Stimulated activated naive CD4-positive, alpha-beta T cell (primary cell): ENCODE results near the gene ANO9.
A peak's percentile ranks its signal among the peaks of the same experiment; 100 is the strongest.
"Not testable (repeated sequence)": the region's sequence is repeated elsewhere in the genome, so short reads cannot be mapped to it uniquely, and the experiment has no call there.

Experiments
- DNase-seq, 6 experiments: peaks; one replicate each; lab custom pipeline; 2025; lab: John Stamatoyannopoulos, UW

Gene ANO9

DNA sequence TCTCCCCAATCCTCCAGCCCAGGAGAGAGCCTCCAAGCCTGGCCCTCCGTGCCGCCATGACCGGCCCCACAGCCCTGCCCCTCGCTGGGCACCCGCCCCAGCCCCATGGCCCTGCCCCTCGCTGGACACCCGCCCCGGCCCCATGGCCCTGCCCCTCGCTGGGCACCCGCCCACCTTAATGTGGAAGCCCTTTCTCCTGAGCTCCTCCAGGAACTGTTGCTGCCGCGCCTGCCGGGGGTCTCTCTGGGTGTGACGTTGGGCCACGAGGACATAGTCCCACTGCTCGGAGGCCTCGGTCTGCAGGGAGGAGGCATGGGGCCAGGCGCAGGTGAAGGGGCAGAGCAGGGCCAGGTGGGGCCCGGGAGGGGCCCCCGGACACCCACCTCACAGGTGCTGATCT lies 8.2 kb downstream of the ANO9 start:
- no peak for DNase-seq

DNA sequence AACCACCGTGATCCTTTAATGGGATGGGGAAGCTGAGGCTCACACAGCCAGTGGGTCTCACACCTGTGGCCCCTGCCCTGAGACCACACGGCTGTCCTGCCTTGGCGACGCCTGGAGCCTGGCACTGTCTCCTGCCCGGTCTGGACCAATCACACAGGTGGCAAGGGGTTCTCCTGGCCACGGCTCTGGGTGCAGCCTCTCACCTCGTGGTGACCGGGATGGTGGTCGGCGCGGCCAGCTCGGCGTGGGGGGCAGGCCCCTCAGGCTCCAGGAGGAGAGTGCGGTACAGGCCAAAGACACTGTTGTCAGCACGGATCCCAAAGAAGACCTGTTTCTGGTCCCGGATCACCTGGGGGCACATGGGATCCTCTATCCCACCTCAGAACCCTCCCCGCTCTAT lies 8.7 kb downstream of the ANO9 start:
- DNase-seq, result no peak

DNA sequence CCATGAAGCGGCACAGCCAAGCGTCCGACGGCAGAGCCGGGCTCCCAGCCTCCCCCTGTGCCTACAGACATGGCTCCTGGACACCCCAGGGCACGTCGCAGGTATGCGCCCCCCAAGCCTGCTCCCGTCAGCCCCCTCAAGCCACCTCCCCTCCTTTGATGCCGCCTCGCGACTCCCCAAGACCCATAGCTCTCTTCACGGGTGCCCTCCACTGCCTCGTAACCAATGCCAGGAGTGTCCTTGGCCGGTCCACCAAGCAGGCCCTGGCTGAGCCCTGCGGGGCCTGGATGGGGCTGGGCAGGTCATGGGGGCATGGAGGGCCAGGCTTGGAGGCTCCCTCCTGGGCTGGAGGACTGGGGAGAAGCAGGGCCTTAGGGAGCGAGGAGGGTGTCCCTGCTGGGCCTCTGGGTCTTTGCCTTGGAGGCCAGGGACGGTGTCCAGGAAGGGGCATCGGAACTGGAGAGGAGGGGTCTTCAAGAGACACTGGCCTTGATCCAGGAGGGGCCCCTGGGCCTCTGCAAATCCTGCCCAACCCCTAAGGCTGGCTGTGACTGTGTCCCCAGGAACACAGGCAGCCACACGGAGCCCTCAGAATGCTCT lies 9.2 kb downstream of the ANO9 start:
- no peak for DNase-seq

DNA sequence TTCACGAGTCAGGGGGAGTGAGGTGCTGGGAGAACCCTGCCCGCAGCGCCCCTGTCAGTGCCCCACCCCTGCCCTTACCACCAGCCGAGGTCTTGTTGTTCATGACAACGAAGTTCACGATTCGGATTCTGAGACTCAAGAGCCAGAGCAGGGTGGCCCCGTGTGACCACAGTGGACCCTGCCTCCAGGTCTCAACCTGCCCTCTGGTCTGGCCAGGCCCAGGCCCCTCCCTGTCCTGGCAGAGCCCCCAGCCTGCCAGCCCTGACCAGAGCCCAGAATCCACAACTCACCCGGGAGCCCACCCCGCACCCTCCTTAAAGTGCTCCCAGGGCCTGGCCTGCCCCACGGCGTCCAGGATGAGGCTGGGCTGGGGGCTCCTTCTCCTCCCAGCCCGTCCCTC lies 9.9 kb downstream of the ANO9 start:
- no peak for DNase-seq

DNA sequence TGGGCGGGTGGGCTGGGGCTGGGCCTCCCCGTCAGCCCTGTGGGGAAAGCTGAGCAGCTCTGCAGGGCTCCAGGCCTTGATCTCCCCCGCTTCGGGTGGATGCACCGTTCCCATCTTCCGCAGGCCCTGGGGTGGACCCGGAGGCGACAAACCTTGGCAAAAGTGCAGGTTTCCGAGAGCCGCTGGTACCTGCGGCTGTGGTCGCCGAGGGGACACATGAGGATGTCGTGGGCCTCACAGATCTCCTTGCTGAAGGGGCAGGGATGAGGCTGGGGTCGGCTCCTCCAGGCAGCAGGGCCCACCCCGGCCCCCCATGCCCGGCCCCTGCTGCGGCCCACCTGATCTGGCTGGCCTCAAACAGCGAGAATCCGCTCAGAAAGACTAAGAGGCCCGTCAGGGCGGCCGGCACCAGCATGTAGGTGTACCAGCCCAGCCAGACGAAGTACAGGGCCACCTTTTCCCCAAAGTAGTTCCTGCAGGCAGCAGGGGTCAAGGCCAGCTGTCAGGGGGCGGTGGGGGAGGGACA lies 11.8 kb downstream of the ANO9 start:
- no peak for DNase-seq

DNA sequence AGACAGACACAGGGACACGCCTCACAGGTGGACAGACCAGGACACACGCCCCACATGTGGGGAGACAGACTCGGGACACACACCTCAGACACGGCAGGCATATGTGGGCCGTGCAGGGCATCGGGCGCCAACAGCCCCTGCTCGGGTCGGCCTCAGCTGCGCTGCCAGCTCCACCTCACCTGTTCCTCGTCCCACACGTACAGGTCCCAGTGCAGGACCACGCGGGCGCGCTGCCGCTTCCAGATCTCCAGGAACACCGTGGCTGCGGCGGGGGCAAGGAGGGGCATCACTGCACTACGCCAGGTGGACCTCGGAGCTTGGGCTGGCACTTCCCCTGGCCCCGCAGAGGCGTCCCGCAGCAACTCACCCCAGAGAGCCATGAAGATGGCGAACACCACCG lies 12.4 kb downstream of the ANO9 start:
- DNase-seq, result no peak

DNA sequence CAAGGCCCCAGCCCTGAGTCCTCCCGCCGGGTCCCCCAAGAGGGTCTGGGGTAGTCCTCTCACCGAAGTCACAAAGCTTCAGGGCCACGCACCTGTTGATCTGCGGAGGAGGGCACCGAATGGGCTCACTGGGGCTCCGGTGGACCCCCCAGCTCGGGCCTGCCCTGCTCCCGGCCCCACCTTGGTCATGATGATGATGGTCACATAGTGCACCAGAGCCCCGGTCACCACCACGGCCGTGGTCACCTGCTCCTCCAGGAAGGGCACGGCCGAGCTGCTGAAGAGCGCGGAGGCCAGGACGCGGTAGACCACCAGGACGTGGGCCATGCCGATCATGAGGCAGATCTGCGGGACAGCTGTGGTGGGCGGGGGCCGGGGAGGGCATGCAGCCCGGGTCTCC lies 13.5 kb downstream of the ANO9 start:
- DNase-seq, result no peak

DNA sequence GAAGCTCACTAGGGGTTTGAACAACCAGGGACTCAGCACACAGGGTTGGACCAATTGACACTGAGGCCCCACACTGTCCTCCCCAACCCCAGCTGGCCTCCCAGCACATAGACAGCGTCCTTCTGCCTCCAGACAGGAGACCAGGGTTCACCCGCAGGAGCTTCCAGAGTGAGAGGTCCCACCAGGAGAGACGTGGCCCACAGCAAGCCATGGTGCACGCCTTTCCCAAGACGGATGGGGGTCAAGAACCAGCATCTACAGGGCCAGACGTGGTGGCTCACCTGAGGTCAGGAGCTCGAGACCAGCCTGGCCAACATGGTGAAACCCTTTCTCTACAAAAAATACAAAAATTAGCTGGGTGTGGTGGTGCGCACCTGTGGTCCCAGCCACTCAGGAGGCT lies 15.0 kb downstream of the ANO9 start:
- no peak for DNase-seq

DNA sequence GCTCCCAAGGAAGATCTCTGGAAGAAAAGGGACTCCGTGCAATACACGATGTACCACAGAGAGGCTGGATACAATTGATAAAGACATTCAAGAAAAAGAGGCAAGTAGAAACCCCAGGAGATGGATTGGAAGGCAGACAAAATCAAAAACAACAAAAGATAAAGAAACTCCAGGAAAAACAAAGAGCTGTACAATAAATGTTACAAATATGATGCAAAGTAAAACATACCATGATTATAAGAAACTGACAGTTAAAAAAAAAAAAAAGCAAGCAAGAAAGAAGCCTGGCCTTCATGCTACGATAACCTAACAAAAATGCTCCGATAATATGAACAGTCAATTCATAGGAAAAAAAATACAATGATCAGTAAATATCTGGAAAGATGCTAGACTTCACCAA lies 16.5 kb downstream of the ANO9 start:
- DNase-seq, result no peak

DNA sequence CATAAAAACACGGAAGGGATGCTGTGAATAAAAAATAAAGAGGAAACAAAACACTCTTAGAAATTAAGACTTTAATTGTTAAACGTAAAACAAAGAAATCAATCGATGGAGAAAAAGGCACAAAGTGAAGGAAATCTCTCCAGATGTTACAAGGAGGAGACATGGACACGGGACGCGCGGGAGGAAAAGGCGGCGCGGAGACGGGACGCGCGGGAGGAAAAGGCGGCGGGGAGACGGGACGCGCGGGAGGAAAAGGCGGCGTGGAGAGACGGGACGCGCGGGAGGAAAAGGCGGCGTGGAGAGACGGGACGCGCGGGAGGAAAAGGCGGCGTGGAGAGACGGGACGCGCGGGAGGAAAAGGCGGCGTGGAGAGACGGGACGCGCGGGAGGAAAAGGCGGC lies 17.0 kb downstream of the ANO9 start:
- DNase-seq, result not testable (repeated sequence)

DNA sequence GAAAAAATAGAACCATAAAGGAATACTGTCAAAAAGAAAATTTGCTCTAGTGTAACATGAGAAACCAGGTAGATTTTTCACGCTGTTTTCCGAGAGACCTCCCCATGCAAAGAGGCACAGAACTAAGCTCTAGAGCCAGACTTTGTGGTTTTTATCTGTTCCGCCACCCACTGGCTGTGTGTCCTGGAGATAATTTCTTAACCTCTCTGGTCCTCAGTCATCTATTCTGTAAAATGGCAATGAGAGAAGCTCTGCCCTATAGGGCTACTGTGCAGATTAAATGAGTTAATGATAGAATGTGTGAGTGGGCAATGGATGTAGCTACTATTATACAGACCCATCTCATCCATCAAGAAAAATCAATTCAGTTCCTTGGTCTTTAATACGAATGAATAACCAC lies 17.6 kb downstream of the ANO9 start:
- DNase-seq, result no peak

DNA sequence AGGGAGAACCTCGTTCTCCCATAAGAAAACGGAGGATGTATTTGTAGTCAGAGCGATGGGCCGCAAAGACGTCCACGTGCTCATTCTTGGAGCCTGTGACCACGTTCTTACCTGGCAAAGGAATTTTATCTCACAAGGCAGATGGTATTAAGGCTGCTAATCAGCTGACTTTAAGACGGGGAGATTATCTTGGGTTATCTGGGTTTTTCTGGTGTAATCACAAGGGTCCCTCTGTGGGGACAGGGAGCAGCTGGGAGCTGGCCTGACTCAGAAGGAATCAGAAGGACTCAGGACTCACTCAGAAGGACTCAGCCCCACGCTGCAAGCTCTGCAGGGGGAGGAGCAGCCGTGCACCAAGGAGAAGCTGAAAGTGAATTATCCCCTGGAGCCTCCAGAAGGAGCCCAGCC lies 19.6 kb downstream of the ANO9 start:
- DNase-seq, result no peak

DNA sequence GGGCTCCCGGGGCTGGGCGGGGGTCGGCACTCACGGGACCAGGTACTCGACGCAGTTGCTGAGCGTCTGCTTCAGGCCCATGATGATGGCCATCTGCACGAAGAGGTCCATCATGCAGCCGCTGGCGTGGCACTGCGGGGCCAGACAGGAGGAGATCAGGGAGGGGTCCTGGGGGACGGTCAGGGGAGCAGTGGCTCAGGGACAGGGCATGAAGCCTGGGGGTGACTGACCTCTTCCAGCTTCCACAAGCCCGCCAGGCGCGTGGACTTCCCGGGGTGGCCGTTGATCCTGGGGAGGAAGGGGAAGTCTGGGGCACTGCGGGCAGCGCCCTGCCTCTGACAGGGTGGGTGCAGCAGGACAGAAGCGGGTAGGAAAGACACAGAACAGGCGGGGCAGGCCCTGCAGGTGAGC lies 20.9 kb downstream of the ANO9 start:
- DNase-seq, result no peak

DNA sequence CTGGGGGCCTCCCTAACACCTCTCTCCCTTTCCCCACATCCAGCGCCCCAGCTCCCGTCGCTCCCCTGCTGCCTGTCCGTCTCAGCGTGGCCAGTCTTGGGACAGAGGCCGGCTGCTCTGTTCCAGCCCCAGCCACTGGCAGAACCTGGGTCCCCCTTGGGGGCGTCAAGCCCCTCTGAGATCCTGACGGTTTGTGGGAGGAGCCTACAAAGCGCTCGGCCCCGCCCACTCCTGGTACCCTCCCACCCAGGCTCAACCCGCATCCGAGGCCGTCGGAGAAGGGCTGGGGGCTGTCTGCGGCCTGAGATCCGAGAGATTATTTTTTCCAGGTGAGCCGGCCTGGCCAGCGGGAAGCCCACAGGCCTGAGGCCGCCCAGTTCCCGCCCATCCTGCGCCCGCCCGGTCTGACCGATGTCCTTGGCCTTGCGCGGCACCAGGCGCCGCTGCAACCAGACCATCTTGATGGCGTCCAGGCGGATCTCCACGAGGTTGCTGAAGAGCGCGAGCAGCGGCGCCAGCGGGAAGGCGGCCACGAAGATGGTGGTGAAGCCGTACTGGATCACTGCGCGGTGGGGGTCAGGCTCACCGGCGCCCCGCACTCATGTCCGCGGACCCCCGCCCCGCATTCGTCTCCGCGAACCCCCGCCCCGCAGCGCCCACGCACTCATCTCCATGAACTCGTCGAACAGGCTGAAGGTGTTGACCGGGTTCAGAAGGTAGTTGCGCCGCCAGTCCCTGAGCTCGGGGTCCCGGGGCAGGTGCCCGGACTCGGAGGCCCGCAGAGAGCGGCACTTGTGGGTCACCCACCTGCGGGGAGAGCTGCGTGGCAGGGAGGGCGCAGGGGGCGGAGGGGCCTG lies 21.5 kb downstream of the ANO9 start:
- no peak for DNase-seq

DNA sequence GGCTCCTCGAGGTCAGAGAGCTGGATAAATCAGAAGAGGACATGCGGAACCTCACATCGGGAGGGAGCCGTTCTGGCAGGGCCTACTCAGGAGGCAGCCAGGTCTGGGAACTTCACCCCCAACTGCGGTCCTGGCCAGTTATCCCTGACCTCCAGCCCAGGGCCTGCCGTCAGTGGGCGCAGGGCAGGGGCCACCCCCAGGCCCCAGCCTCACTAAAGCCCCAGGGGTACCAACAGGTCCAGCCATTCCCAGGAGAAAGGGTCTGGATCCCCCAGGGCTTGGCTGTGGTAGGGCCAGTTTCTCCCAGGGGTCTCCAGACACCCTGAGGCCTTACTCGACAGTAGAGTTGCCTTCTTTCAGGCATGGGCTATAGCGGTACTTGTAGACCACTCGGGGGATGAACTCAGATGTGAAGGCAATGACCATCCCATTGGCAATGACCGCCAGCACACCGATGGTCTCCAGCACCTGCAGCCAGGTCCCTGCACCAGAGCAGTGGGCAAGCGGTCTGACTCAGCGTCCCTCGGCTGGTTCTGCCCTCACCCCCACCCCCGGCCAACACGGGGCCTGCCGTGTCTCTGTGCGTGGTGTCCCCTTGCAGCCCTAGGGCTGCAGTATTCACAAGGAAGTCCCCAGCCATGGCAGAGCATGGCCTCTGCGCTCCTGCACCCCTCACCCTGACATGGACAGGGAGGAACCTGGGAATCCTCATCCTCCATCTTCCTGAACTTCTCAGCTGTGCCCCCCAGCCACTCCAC lies 22.4 kb downstream of the ANO9 start:
- DNase-seq, result no peak

DNA sequence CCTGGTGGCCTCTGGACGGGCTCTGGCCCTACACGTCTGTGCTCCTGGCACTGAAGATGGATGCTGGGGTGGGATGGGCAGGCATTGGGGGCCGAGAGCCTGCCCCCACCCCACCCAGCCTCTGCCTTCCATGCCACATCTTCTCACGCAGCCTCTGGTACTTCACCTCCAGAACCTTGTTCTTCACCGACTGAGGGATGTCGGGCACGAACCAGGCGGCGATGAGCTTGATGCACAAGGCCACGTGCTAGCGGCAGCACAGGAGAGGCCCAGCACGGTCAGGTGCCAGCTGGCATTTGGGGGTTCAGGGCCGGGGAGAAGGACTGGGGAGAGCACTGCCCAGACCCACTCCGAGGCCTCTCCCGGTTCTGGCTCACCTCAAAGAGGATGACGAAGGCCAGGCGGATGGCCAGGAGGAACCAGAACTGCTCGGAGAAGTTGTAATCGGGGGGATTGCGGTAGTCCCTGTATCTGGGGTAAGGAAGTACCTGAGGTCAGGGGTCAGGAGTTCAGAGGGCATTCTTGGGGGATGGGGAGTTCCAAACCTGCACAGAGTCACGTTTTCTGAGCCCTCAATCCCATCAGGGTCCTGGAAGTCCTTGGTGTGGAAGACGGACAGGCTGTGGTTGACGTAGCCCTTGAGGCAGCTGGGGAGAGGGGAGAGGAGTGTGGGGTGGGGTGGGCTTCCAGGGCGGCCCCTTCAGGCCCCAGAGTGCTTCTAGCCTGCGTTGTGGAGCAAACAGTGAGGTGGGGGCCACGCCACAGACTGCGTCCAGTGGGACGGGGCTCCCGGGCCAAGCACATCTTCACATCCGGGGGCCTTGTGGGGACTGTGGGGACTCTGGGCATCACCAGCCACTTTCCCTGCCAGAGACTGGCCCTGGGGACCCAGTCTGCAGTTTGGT lies 23.2 kb downstream of the ANO9 start:
- no peak for DNase-seq

DNA sequence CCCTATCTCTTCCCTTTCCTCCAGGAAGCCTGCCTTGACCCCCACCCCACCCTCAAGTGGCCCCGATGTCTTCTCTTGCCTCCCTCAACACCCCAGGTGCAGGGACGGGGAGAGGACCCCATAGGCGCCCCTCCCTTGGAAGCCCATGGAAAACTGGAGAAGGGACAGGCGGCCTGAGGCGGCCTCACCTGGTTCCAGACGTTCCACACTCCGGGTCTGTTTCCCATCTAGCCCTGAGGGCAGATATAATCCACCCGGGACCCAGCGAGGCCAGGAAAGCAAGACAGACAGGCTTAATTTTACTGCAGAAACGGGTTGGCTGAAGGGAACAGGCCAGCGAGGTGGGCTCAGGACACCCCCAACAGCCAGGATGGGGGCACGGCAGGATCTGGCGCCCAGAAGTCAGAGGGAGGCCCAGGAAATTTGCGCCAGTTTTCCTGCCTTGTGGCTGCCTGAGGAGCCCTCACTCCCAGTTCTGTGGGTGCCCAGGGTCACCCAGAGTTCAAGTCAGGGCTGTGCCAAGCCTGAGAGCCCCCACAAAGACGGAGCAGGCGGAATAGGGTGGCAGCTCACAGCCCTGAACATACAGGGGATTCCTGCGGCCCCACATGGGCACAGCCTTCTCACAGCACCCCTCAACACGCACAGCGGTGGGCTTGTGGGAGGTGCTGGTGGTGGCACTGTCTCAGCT lies 24.0 kb downstream of the ANO9 start:
- DNase-seq, result no peak

DNA sequence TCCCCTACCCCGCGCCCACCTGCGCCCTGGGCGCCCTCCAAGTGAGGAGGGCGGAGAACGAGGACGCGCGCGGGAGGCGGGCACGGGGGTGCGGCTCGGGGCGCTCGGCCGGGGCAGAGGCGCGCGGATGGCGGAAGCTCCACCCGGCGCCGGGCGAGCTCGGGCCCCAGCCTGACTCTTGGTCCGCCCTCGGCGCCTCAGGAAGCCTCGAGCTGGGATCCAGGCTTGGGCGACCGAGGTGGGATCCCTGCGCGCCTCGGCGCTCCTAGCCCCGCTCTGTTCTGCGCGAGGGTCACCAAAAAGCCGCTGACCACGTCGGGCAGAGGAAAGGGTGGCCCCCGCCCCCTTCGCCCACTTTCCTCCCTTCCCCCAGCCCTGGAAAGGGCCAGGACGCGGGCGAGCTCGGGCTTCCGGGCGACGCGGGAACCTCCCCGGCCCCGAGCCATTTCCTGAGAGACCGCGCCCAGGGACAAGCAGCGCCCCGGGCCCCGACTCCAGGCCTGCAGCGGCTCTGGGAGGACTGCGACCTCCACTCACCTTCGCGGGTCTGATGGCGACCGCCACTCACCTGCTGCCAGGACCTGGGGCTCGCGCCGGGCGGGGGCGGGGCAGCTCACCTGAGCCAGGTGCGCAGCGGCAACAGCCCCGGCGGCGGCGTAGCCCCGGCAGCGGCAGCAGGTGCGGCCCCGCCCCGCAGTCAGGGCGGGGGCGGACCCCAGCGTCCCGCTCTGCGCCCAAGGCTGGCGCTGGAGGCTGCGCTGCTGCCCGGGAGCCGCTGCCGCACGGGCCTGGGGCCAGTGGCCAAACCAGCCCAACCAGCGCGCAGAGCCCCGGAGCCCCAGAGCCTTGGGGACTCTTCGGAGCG lies 24.8 kb downstream of the ANO9 start:
- DNase-seq, result peak in 4 of 6 experiments; percentile 33 to 60 (median 42)

DNA sequence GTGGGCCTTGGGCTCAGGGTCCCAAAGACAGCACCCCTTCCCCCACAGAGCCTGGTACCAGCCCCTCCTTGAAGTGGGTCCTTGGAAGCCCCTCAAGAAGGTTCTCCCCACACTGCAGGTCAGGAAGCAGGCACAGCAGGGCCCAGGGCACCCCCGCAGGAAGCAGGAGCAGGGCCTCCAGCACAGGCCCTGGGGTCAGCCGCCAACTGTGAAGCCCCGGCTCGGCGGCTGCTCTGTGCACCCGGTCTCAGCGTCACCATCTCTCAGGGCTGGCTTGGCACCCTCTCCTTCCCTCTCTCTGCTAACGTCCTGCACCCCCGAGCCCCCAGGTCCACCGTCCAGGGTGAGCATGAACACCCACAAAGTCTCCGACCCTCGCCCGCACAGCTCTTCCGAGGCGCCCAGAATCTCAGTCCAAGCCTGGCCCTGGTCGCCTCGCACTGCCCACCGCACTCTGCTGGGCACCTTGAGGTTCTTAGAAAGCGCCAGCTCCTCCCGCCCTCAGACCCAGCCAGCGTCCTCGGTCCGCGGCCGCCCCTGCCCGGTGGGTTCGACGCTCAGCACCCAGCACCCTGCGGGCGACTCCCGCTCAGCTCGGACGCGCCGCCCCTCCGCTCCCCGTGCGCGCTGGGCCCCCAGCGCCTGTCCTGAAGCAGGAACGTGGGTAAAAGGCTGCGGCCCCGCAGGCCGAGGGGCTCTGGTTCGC lies 25.6 kb downstream of the ANO9 start:
- peak in 2 of 6 experiments; percentile 29 to 49 for DNase-seq
